ENCODE data around the gene SFXN3.

Gene SFXN3

GRCh38 chr10:101076630-101077029, 45.6 kb downstream of the SFXN3 start (continued):
- TF ChIP-seq CREB5 (CRISPR knock-in tag; IDR thresholded peaks at IDR 0.05; ENCODE audit: low read depth), result no peak
- no peak for TF ChIP-seq CSDC2 (CRISPR knock-in tag; IDR thresholded peaks at IDR 0.05)
- no peak for TF ChIP-seq ZC3H10 (CRISPR knock-in tag; IDR thresholded peaks at IDR 0.05)
- TF ChIP-seq ISL1 (CRISPR knock-in tag; IDR thresholded peaks at IDR 0.05), result no peak
- TF ChIP-seq, protein P1, sequence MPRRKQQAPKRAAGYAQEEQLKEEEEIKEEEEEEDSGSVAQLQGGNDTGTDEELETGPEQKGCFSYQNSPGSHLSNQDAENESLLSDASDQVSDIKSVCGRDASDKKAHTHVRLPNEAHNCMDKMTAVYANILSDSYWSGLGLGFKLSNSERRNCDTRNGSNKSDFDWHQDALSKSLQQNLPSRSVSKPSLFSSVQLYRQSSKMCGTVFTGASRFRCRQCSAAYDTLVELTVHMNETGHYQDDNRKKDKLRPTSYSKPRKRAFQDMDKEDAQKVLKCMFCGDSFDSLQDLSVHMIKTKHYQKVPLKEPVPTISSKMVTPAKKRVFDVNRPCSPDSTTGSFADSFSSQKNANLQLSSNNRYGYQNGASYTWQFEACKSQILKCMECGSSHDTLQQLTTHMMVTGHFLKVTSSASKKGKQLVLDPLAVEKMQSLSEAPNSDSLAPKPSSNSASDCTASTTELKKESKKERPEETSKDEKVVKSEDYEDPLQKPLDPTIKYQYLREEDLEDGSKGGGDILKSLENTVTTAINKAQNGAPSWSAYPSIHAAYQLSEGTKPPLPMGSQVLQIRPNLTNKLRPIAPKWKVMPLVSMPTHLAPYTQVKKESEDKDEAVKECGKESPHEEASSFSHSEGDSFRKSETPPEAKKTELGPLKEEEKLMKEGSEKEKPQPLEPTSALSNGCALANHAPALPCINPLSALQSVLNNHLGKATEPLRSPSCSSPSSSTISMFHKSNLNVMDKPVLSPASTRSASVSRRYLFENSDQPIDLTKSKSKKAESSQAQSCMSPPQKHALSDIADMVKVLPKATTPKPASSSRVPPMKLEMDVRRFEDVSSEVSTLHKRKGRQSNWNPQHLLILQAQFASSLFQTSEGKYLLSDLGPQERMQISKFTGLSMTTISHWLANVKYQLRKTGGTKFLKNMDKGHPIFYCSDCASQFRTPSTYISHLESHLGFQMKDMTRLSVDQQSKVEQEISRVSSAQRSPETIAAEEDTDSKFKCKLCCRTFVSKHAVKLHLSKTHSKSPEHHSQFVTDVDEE (CRISPR knock-in tag; IDR thresholded peaks at IDR 0.05), result no peak
- no peak for TF ChIP-seq OSR1 (CRISPR knock-in tag; IDR thresholded peaks at IDR 0.05)

DNA sequence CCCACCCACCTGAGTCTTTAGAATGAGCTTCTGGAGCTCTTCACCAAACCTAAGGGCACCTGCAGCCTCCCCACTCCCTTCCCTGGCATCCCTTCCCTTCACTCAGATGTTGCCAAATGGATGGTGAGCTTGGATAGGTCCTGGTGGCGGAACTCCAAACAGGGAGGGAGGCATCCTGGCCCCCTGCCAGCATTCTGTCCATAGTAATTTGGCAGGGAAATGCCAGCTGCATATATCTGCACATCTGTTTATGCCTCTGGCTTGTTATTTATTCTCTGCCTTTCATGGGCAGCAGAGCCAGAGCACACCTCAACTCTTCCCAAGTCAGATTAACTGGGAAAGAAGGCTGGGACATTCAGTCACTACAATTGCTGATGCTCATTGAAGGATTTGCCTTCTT, 48.8 kb downstream of the SFXN3 start:
- TF ChIP-seq TCF4 (CRISPR knock-in tag; IDR thresholded peaks at IDR 0.05; ENCODE audit: borderline replicate concordance) (peak; percentile 16; the same call in 1 of the 2 replicates), ZFP3 (CRISPR knock-in tag; IDR thresholded peaks at IDR 0.05) (no peak), TOX (CRISPR knock-in tag; IDR thresholded peaks at IDR 0.05; ENCODE audit: borderline replicate concordance) (no peak), ZC3H10 (CRISPR knock-in tag; IDR thresholded peaks at IDR 0.05) (no peak)

DNA sequence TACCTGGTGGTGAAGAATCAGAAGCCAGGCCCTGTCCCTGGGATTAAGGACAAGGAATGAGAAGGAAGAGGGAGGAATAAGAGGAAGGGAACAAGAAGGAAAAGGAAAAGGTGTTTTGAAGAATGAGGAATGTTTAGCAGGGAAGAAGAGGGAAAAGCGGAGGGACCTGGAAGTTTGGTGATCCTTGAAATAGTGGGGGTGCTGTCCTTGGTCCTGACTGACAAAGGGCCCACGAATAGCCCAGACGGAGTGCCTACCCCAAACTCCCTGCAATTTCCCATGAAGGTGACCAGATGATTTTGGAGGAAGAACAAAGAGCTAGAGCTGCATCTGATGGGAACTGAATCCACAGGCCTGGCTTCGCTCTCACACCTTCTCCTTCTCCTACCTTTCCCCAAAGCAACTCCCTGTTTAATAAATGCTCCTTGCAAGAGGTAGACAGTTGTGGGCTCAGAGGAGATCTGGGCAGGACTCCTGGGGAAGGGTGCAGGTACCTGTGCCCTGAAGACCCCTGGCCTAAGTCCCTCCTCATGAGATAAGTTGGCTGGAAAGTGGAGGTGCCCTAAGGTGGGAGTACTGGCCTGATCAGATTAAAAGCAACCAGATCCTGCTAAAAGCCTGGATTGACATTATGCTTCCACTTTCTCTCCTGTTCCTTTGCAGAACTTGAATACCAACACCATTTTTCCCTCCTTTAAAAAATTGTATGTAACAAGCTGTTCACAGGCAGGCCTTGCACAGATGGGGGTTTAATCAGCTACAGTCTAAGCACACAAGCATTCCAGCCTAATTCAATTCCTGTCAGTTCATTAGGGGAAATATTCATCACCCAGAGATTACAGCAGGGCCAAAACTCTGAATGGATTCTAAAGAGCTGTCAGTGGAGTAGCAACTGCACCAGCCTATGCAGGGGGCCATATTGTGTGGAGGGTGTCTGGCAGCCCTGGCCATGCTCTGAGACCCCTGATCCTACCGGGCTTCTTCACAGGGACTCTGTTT, 50.2 kb downstream of the SFXN3 start:
- peak; percentile 44; the same call in 1 of the 3 replicates for ATAC-seq
- no peak for TF ChIP-seq PPARA (CRISPR knock-in tag; IDR thresholded peaks at IDR 0.05; ENCODE audit: borderline replicate concordance)
- no peak for TF ChIP-seq ZNF70 (CRISPR knock-in tag; IDR thresholded peaks at IDR 0.05)
- TF ChIP-seq GLIS3 (CRISPR knock-in tag; IDR thresholded peaks at IDR 0.05), result no peak
- no peak for TF ChIP-seq ARNTL (CRISPR knock-in tag; IDR thresholded peaks at IDR 0.05; ENCODE audit: borderline replicate concordance, low read depth)
- TF ChIP-seq ZC3H10 (CRISPR knock-in tag; IDR thresholded peaks at IDR 0.05), result no peak
- no peak for TF ChIP-seq TOX (CRISPR knock-in tag; IDR thresholded peaks at IDR 0.05; ENCODE audit: borderline replicate concordance)
- TF ChIP-seq ZFP30 (CRISPR knock-in tag; IDR thresholded peaks at IDR 0.05), result no peak
- TF ChIP-seq RARB (CRISPR knock-in tag; IDR thresholded peaks at IDR 0.05), result no peak
- no peak for TF ChIP-seq ZFP3 (CRISPR knock-in tag; IDR thresholded peaks at IDR 0.05)
- TF ChIP-seq, protein P2, sequence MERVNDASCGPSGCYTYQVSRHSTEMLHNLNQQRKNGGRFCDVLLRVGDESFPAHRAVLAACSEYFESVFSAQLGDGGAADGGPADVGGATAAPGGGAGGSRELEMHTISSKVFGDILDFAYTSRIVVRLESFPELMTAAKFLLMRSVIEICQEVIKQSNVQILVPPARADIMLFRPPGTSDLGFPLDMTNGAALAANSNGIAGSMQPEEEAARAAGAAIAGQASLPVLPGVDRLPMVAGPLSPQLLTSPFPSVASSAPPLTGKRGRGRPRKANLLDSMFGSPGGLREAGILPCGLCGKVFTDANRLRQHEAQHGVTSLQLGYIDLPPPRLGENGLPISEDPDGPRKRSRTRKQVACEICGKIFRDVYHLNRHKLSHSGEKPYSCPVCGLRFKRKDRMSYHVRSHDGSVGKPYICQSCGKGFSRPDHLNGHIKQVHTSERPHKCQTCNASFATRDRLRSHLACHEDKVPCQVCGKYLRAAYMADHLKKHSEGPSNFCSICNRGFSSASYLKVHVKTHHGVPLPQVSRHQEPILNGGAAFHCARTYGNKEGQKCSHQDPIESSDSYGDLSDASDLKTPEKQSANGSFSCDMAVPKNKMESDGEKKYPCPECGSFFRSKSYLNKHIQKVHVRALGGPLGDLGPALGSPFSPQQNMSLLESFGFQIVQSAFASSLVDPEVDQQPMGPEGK (CRISPR knock-in tag; IDR thresholded peaks at IDR 0.05; ENCODE audit: borderline replicate concordance), result no peak
- TF ChIP-seq, protein P1 (CRISPR knock-in tag; IDR thresholded peaks at IDR 0.05), result no peak
- no peak for TF ChIP-seq SNAI2 (CRISPR knock-in tag; IDR thresholded peaks at IDR 0.05)
- TF ChIP-seq CSRNP3 (CRISPR knock-in tag; IDR thresholded peaks at IDR 0.05), result no peak
- TF ChIP-seq POU6F1 (CRISPR knock-in tag; IDR thresholded peaks at IDR 0.05; ENCODE audit: borderline replicate concordance, low read depth), result no peak
- TF ChIP-seq TCF4 (CRISPR knock-in tag; IDR thresholded peaks at IDR 0.05; ENCODE audit: borderline replicate concordance), result no peak
- no peak for TF ChIP-seq ESRRG (CRISPR knock-in tag; IDR thresholded peaks at IDR 0.05)

More for the DNA sequence above, 48.8 kb downstream of the SFXN3 start:
- ATAC-seq, result no peak; the same call in 2 of the 3 replicates
